Muscle of arm (tissue), 12 donors: Measurements from ENCODE around the gene ECE1. TPM values are rescaled to one million over a fixed set of nuclear protein-coding genes. Genes with fewer than 3 reads are reported as not detected.
"Not testable (repeated sequence)": the region's sequence is repeated elsewhere in the genome, so short reads cannot be mapped to it uniquely, and the experiment has no call there.

Experiments used
- DNase-seq: peaks from one replicate; pipeline ENCODE4 v3.0.0-alpha.2; 2013
- polyA plus RNA-seq, 12 donors: library from polyadenylated mRNA; unstranded; fragments of 120-200 nt; gene quantifications; one replicate each; pipeline ENCODE4 v1.2.1, GENCODE V29; 2013; ENCODE audit not compliant: insufficient read length in 12 of 12

Gene ECE1
- polyA plus RNA-seq, 12 donors: 26.2 to 54.0 (median 30.3) TPM; not detected in 1

DNA sequence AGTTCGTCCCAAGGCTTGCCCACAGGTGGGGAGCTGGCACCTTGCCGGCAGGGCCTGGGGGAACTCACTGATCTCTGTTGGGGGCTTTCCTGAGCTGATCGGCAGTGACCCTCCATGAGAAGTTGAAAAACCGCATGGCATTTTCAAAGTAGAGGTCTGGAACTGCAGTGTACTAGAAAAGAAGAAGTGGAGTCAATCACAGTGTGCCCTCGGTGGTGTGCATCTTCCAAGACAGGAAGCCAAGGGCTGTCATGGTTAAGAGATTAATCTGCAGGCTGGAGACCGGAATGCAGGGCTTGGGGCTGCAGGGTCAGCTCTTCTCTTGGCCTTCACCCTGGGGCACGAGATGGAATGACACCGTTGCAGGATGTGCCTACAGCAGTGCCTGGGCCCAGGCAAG, 56.8 kb downstream of the ECE1 start:
- DNase-seq: no peak

DNA sequence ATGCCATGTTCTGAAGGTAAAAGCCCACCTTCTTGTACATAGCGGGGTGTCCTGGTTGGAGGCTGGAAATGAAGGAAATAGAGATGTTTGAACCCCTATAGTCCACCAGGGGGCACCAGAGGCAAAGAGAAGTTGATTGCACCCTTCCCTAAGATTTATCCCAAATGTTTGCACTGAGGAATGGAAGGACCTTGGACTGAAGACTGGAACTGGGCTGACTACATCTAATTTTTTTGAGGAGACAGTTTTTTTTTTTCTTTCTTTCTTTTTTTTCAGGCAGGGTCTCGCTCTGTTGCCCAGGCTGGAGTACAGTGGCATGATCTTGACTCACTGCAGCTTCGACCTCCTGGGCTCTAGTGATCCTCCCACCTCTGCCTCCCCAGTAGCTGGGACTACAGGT, 58.2 kb downstream of the ECE1 start:
- DNase-seq: peak; percentile 79

- no peak for DNase-seq
Observed at GRCh38 chr1:21229246-21230000, 60.8 kb downstream of the ECE1 start.

DNA sequence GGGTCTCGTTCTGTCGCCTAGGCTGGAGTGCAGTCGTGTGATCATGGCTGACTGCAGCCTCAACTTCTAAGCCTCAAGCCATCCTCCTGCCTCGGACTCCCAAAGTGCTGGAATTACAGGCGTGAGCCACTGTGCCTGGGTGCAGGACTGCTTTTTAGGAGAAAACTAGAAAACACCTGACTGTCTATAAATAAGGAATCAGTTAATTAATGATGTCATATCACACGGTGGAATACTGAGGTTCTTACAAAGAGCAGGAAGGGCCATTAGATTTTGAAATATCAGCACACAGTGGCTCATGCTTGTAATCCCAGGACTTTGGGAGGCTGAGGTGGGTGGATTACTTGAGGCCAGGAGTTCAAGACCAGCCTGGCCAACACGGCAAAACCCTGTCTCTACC, 62.0 kb downstream of the ECE1 start:
- DNase-seq: not testable (repeated sequence)

DNA sequence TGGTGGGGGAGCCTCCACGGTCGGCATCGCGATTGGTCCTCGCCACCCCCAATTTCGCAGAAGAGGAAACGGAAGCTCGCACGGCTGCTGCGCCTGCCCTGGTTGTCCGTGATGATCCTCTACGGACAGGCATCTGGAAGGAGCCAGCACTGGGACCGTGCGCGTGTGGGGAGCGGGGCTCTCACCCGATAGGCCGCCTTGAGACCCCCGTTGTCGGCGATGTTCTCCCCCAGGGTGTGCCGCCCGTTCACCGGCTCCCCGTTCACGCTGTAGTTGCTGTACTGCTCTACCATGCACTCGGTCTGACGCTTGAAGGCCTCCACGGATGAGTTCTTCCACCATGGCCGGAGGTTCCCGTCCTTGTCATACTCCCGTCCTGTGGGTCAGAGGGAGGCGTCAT, 65.2 kb downstream of the ECE1 start:
- DNase-seq: no peak

DNA sequence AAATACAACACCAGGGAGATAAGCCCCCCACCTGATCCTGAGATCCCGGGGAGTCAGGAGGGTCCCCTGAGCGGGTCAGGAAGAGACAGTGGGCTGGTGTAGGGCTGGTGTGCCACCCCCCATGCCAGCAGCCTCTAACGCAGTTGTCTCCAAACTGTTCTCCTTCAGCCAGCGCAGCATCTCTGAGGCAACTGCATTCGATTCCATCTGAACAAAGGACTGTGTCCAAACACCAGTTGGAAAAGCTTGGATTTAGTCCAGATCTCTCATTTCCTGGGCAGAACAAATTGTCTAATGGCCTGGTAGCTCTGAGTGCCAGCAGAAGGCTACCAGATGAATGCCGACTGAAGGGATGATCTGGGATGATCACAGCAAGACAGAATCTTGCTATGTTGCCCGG, 69.4 kb downstream of the ECE1 start:
- DNase-seq: no peak

DNA sequence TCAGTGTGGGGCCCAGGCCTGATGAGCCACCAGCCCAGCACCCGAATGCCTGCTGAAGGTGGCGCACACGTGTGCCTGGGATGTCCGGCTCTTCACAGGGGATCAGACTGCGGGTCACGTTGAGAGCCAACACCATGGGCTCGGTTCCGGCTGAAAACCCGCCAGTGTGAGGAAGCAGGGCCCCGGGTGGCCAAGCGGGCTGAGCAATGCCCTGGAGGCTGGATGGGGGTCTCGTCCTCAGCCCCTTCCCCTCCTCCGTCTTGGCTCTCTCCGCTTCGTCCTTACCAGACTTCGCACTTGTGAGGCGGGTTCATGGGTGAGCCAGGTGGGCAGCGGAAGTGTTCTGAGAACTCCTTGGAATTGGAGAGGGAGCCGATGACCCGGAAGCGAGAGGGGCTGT, 70.6 kb downstream of the ECE1 start:
- no peak for DNase-seq

DNA sequence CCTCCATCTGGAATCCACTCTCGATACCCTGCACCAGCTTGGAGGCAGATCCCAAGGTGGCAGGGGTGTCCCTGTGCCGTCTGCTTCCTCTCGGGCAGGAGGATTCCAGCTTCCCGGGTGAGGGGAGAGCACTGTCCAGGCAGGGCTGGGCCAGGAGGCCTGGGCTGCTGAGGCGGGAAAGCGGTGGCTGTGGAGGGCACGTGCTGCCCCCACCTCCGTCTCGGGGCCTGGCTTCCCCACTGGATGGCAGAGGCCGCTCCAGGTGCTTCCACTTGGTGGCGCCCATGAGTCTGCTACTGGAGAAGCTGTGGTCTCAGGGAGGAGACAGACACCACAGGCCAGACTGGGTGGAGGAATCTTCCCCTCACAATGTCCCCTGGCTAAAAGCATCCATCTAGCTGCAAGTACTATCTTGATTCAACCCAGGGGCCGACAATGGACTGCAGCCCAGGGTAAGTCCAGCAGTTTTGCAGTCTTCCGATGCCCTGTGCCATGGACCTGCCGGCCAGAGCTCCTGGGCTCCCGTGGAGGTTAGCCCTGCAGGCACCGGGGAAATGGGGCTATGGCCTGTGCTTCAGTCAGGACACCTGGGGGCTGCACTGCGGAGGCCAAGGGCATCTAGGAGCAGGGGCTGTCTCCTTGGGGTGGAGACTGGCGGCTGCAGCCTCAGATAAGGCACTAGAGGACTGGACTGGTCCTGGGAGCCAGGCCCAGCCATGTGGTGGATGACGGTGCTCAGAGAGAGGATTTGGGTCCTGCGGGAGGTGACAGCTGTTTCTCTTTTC, 72.3 kb downstream of the ECE1 start:
- DNase-seq: no peak

DNA sequence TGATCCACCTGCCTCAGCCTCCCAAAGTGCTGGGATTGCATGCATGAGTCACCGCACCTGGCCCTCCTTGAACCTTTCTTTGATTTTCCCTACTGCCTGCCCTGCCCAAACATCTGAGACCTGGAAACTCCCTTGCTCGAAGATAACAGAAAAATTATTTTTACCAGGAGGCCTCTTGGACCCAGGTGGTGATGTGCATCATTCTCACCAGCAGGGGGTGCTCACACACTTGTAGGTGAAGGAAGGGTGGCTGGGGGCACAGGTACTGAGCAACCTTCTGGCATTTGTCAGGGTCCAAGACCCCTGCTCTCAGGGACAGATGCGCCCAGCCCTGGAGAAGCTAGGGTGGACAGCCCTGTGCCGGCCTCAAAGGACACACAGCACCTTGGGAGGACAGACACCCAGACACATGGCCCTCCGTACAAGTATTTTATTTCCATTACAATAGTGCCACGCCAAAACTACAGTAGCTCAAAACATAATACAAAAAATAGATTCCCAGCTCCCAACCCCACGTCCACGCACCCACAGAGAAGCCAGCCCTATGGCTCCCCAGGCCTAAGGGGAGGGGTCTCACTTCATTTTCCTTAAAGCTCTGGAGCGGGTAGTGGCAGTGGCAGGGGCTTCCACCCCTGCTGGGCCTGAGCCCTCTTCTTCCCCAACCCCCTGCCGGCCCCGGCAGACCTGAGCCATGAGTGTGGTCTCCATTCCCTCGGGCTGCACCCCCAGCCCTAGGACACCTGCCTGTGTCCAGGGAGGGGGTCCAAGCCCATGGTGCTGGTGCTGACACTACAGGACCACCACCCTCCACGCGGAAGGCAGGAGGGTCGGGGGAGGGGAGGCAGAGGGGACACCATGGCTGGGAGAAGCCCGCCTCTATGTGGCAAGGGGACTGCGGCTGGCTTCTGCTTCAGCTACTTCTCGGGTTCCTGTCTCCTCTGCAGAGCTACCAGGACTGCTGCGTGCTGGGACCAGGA, 73.1 kb downstream of the ECE1 start:
- no peak for DNase-seq

DNA sequence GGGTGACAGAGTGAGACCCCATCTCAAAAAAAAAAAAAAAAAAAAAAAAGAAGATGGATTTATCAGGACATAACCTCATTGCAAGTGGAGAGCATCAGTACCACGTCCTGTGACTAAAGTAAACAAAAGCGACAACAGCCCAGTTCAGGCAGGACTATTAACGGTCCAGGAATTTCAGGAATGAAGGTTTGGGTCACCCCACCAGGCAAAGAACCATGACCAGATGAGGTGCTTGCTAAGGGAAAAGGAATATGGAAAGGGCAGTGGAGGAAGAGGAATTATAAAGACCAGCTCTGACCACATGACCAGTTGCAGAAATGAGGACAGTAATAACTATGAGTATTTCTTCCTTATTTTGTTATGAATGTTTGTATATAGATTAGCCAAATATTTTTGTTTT, 78.1 kb downstream of the ECE1 start:
- no peak for DNase-seq

DNA sequence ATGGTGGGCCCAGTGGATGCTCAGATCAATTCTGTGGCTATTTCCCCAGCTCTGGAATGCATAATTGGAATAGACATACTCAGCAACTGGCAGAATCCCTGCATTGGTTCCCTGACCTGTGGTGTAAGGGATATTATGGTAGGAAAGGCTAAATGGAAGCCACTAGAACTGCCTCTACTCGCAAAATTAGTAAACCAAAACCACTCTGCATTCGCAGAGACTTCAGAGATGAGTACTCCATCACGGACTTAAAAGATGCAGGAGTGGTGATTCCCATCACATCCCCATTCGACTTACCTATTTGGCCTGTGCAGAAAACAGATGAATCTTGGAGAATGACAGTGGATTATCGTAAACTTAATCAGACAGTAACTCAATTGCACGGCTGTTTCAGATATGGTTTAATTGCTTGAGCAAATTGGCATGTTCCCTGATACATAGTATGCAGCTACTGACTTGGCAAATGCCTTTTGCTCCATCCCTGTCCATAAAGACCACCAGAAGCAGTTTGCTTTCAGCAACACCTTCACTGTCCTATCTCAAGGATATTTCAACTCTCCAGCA, 82.0 kb downstream of the ECE1 start:
- not testable (repeated sequence) for DNase-seq

DNA sequence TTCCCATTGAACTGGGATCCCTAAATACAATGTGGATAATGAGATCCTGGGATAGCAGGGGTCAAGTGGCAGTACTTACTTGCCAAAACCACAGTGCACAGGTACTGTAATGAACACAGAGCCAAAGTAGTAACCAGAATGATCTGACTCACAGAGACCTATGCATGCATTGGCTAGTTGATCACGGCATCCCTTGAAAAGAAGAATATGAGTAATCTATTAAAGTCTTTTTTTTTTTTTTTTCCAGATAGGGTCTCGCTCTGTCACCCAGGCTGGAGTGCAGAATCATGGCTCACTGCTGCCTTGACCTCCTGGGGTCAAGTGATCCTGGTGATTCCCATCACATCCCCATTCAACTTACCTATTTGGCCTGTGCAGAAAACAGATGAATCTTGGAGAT, 84.1 kb downstream of the ECE1 start:
- no peak for DNase-seq

GRCh38 chr1:21205416-21205815, 84.8 kb downstream of the ECE1 start:
- no peak for DNase-seq

GRCh38 chr1:21201650-21202049, 88.6 kb downstream of the ECE1 start:
- DNase-seq: no peak

DNA sequence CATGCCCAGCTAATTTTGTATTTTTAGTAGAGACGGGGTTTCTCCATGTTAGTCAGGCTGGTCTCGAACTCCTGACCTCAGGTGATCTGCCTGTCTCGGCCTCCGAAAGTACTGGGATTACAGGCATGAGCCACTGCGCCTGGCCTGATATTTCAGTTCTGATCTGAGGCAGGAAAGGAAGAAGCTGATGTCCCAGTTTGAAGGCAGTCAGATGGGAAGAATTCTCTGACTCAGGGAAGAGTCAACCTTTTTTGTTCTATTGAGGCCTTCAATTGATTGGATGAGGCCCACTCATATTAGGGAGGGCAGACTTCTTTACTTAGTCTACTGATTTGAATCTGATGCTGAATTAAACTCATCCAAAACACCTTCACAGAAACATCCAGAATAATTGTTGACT, 89.0 kb downstream of the ECE1 start:
- not testable (repeated sequence) for DNase-seq

DNA sequence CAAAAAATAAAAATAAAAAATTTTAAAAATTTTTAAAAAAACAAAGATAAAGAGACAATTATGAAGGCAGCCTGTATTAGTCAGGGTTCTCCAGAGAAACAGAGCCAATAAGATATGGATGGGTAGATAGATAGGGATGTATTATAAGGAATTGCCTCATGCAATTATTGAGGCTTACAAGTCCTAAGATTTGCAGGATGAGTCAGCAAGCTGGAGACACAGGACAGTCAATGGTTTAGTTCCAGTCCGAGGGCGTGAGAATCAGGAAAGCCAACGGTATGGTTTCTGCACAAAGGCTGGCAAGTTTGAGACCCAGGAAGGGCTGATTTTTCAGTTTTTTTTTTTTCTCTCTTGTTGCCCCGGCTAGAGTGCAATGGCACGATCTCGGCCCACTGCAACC, 89.5 kb downstream of the ECE1 start:
- no peak for DNase-seq

GRCh38 chr1:21198929-21199328, 91.3 kb downstream of the ECE1 start:
- DNase-seq: no peak

- DNase-seq: no peak
Observed at GRCh38 chr1:21192871-21193270, 97.4 kb downstream of the ECE1 start.

DNA sequence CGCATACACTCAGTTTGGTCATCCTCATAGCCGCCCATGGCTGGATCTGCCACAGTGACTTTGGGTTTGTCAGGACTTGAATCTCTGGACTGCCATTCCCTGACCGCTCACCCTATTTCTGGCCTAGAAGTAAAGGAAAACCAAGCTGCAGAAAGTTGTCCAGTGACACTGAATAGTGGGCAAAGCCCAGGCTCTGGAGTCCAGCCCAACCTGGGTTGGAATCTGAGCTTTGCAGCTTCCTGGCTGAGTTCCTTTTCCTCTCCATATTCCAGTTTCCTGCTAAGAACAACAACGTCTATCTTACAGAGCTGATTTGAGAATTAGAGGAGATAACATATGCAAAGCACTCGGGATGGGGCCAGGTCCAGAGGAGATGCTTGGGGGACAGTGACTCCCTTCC, 98.0 kb downstream of the ECE1 start:
- no peak for DNase-seq

DNA sequence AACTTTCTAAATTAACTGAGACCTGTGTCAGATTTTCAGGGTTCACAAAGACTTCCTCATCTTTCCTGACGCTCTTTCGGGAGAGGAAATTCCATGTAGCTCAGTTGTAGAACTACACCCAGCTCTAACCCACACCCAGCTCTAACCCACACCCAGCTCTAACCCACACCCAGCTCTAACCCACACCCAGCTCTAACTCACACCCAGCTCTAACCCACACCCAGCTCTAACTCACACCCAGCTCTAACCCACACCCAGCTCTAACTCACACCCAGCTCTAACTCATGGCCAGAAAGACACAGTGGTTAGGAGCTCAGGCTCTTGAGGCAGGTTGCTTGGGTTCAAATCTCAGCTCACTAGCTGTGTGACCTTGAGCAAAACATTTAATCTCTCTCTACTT, 99.5 kb downstream of the ECE1 start:
- not testable (repeated sequence) for DNase-seq

- no peak for DNase-seq
Observed at GRCh38 chr1:21189906-21190500, 100.3 kb downstream of the ECE1 start.
